HG02943 (cell line): ENCODE measurements around the gene ALK.

Source experiments
- ATAC-seq: cut with Tn5 transposase; IDR thresholded peaks from one replicate; pipeline ENCODE4 v1.9.1; 2021; ENCODE audit warnings: mild to moderate bottlenecking, low read depth, moderate library complexity; ENCODE audit not compliant: unreplicated experiment

Gene ALK

DNA sequence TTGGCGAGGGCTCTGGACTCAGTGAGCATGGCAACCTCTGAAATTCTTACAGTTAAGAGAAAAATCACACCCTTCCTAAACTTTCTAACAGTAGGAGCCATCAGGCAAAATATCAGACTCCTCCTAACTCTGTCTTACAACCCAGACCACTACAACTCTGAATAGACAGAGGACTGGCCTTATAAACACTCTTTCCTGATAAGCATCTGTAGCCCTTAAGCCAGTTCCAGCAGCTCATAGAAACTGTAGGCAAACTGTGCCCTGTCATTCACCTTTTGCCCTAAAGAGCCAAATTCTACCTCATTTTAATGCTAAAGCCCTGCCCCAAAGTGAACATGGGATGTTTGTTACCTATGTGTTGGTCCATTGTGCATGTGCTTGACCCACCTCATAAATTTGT lies 304.8 kb downstream of the ALK start:
- ATAC-seq: no peak

DNA sequence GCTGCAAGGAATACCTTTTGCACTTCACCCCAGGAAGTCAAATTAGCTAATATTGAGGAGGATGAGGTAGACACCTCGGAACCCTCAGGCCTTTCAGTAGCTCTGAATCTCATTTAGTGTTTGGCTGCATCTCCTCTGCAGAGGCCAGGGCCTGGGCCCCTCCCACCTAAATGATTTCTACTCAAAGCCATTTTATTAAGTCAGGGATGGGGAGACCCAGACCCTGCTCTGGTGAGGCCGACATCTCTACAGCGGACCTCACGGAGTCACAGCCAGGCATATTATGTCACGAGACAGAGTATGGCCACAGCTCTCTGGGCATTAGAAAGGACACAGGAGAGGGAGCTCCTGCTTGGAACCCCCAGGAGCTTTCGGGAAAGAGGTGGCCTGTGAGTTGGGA lies 305.5 kb downstream of the ALK start:
- no peak for ATAC-seq

- no peak for ATAC-seq
Observed at GRCh38 chr2:29615183-29615582, 306.2 kb downstream of the ALK start.

GRCh38 chr2:29614295-29614830 lies 307.0 kb downstream of the ALK start:
- no peak for ATAC-seq

DNA sequence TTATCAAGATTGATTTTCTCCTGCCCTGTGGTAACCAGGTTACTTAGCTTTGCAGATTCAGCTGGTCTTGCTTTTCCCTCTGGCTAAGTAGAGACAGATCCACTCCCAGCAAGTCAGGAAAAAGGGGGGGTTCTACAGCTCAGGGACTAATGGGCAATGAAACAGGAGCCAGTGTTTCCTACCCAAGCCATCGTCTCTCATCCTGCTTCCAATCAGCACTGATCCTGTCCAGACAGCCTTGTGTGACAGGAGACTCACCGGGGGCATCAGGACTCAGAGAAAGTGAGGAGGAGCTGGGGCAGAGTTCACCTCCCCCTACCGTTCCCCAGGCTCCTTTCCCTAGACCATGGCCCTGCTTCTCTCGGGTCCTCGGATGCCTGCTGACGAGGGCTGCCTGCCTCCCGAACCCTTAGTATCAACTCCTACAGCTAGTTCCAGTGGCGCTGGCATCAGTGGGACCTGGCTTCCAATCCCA lies 307.6 kb downstream of the ALK start:
- ATAC-seq: no peak

GRCh38 chr2:29613067-29613466 lies 308.3 kb downstream of the ALK start:
- no peak for ATAC-seq

- no peak for ATAC-seq
Observed at GRCh38 chr2:29612568-29612967, 308.8 kb downstream of the ALK start.

- ATAC-seq: no peak
Observed at GRCh38 chr2:29611850-29612249, 309.5 kb downstream of the ALK start.

- no peak for ATAC-seq
Observed at GRCh38 chr2:29611261-29611660, 310.1 kb downstream of the ALK start.

GRCh38 chr2:29610569-29610968 lies 310.8 kb downstream of the ALK start:
- ATAC-seq: no peak

DNA sequence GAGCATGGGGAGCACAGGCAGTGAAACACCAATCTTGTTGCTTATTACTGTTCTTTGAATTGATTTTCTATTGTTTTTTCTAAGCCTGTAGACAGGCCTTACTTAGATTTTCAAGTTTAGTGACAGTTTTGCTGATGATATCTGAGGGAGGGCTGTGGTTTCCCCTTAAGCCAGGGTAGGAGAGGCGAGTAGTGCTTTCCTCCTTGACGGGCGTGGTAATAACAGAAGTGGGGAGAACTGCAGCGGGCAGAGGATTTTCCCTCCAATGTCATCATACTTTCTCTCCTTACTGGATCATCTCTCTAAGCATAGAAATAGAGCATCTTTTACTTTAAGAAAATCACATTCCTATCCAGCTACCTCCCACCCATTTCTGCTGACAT lies 314.4 kb downstream of the ALK start:
- no peak for ATAC-seq

DNA sequence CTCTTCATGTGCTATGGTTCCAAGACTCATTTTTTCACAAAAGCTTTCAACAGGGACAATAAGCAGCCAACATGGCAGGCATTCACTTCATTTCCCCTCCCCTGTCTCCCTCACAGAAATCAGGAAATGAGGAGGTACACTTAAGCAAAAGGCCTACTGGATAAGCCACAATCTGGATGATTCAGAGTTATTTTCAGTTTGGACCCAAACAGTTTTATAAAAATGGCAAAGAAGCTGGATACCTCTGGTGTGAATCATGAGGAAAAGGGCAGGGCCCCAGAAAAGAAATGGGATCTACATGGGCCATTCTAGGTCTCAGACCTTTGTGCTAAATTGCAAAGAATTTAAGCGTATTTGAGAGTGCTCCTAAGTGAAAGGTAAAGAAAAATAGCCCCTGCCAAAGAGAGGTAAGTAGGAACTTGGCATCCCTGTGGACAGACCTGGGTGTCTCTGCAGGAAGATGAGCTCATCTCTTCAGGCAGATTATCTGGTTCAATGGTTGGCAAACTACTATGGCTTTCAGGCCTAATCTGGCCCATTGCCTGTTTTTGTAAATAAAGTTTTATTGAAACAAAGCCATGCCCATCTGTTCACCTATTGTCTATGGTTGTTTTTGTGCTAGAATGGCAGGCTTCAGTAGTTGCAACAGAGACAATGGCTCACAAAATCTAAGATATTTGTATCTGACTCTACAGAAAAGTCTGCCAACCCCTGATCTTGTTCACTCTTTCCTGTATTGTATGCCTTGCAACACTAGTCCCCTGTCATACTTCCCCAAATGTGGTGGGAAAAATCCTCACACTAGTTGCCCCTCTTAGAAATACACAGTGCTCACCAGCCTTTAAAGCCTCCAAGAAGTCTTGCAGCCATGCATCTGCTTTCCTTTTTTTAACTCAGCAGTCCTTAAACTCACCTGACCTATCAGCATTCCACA lies 315.0 kb downstream of the ALK start:
- ATAC-seq: no peak

DNA sequence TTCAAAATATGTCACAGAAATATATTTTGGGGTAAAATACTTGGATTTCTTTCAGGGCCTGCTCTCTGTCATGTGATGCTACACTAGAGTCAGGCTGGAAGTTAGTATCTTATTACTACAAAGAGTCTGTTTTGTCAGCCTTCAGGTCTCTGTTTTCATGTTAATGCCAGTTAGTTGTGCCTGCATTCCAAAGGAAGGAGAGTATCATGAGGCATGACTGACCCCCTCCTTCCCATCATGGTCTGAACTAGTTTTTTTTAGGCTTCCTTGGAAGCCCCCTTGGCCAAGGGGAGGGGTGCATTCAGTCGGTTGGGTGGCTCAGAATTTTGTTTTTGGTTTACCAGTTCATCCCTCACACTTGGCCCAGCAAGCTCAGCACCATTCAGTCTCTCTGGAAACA lies 318.0 kb downstream of the ALK start:
- ATAC-seq: no peak

DNA sequence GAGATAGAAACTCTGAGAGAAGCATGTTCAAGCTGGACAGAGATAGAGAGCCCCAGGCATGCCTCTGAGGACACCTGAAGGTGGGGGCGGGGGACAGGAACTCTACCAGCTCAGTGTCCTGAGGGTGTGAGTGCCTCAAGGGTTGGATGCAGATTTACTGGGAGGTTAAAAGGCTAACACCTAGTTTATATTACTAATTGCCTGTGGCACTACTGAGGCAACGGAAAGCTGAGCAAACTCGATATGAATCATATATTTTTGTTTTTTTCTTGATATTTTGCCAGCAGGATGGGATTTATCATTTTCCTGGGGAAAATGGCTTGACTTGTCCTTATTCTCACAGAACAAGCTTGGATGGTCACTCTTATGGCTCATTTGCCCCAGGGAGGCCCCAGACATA lies 319.5 kb downstream of the ALK start:
- ATAC-seq: no peak

DNA sequence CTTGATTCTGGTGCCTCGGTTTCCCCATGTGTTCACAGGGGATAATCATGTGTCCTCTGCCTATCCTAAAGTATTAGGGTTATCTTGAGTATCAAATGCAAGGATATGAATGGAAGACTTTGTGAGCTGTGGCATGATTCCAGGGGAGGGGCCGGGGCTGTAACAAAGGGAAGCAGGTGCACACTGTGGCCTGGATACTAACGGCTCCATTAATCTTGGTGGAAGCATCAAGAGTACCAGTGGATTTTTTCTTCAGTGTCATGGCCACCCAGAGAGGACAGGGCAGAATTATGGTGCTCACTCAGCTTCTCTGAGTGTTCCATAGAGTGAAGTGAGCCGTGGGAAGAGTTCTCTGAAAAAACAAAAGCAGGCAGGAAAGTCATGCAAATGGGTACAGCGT lies 320.1 kb downstream of the ALK start:
- ATAC-seq: no peak

- no peak for ATAC-seq
Observed at GRCh38 chr2:29599946-29600345, 321.4 kb downstream of the ALK start.

- no peak for ATAC-seq
Observed at GRCh38 chr2:29598978-29599377, 322.4 kb downstream of the ALK start.

DNA sequence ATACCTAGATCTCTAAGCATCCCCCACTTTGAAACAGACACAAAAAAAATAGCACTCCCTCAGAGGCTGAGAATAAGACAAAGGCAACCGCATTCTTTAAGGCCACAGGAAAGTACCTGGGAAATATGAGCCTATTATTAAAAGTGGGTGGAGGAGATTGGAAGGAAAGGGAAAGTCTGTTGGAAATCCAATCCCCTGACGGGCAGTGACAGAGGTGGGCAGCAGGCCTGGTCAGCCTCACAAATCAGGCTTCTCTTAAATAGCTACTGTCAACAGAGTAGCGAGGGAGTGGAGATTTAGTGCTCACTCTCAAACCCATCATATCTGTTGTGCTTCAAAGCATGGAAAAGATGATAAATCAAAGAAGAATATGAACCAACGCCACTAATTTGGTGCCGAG lies 324.4 kb downstream of the ALK start:
- no peak for ATAC-seq

DNA sequence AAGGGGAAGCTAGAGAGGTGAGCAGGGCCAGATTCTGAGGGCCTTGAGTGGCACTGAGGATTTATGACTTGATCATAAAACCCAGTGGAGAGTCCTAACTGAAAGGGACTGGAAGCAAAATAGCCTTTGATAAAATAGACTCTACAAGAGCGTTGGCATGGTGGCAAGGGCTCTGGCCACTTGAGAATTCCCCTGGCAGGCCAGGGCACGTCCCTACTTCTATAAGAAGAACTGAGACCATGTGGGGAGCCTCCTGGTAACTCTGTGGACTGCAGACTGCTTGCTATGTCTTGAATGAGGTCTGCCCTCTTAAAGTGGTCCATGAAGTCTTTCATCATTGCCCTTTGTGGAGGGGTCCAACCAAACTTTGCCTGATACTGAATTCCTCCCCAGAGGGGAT lies 324.8 kb downstream of the ALK start:
- no peak for ATAC-seq

GRCh38 chr2:29591600-29591999 lies 329.8 kb downstream of the ALK start:
- ATAC-seq: no peak

- ATAC-seq: no peak
Observed at GRCh38 chr2:29590211-29590610, 331.2 kb downstream of the ALK start.

- ATAC-seq: no peak
Observed at GRCh38 chr2:29589440-29590103, 331.8 kb downstream of the ALK start.
